Upper lobe of right lung (tissue), 1 donor: Measurements from ENCODE around the gene ACP3. TPM values are rescaled to one million over a fixed set of nuclear protein-coding genes. Genes with fewer than 3 reads are reported as not detected.
"Not testable (repeated sequence)": the region's sequence is repeated elsewhere in the genome, so short reads cannot be mapped to it uniquely, and the experiment has no call there.

Experiments used
- ATAC-seq: fragments of 200-7000 bp; cut with Tn5 transposase; one replicate; pipeline ENCODE4 v1.9.1; 2020; ENCODE audit warnings: mild to moderate bottlenecking, moderate library complexity
- DNase-seq: peaks from one replicate; pipeline ENCODE4 v3.0.0-alpha.2; 2020
- H3K27ac ChIP-seq: fragments of 200-600 bp; one replicate; pipeline ENCODE4 v1.8.0; 2022
- H3K27me3 ChIP-seq: fragments of 200-600 bp; one replicate; pipeline ENCODE4 v1.8.0; 2022; ENCODE audit warnings: mild to moderate bottlenecking
- H3K36me3 ChIP-seq: fragments of 200-600 bp; one replicate; pipeline ENCODE4 v1.8.0; 2022
- H3K4me1 ChIP-seq: fragments of 200-600 bp; one replicate; pipeline ENCODE4 v1.8.0; 2022
- H3K4me3 ChIP-seq: fragments of 200-600 bp; one replicate; pipeline ENCODE4 v1.8.0; 2022; ENCODE audit warnings: mild to moderate bottlenecking
- H3K9me3 ChIP-seq: fragments of 200-600 bp; one replicate; pipeline ENCODE4 v1.8.0; 2022
- CTCF ChIP-seq: fragments of 200-600 bp; IDR thresholded peaks from one replicate; pipeline ENCODE4 v1.8.0; 2022; ENCODE audit warnings: antibody characterized with exemption
- intact Hi-C: fragments of 100-400 bp; cut with DNase I; formaldehyde crosslinking; loops from one replicate; pipeline ENCODE4 v1.11.0; 2022
- total RNA-seq: library from RNA; stranded (reverse); fragmentation: NEBNext Ultra II Directional; extraction: Animal tissue kit (Norgen Biotek cat#: 25700); gene quantifications from one replicate; pipeline ENCODE4 v1.2.1, GENCODE V29; 2021
- donor health status: DM: no; HTN: yes; CAD: no; lungs with severe emphysema.

ACP3 gene
- total RNA-seq, 1 donor from 2014 or later, result 11.5 TPM

DNA sequence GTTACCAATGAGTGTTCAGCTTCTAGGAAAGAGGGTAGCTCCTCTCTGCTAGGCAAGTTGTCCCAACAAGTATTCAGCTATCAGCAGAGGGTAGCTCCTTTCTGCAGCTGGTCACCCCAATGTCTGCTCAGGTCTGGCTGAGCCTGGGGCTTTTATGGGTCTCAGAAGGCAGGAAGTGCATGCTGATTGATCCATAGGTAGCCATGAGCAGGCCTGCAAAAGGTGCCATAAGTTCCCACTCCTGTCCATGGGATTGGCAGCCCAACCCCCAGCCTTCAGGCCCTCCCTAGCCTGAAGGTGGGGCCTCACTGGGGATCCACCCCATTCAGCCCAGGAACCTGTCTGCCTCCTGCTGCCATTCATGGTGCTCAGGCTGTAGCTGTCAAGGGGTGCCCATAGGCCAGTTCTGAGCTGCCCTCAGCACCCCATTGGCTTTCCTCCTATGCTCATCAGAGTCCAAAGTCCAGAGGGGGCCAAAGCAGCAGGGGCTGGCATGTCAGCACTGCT is 65.5 kb downstream of the ACP3 start:
- Histone ChIP-seq H3K9me3 (no peaks in the 10 kb centered on the region), H3K27me3 (no peaks in the 10 kb centered on the region), H3K27ac (no peak overlapping the region), H3K4me3 (no peak overlapping the region), H3K36me3 (no peaks in the 10 kb centered on the region), H3K4me1 (no peaks in the 10 kb centered on the region)
- DNase-seq (no peak), ATAC-seq (no peak)
- intact Hi-C loops, result no loop called here
- TF ChIP-seq CTCF, result no peak

DNA sequence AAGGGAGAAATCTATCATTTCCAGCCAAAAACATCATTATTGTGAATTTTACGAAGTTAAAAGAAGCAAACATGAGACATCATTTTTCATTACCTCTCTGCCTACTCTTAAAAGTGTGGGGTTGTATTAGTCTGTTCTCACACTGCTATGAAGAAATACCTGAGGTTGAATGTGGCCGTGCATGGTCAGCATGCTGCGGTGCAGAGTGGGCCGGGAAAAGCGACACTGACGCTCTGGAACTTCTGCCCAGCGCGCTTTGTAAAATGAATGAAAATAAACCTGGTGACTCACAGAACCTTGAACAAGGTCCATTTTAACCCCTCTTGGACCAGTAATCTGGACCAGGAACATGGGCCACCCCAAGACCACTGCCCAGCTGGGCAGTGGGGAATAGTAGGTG is 69.1 kb downstream of the ACP3 start:
- intact Hi-C loops, result no loop called here
- no peak for DNase-seq
- Histone ChIP-seq H3K27me3 (no peaks in the 10 kb centered on the region), H3K4me3 (no peak overlapping the region), H3K9me3 (no peaks in the 10 kb centered on the region), H3K27ac (no peak overlapping the region), H3K36me3 (no peaks in the 10 kb centered on the region), H3K4me1 (no peaks in the 10 kb centered on the region)
- TF ChIP-seq CTCF, result no peak
- no peak for ATAC-seq

DNA sequence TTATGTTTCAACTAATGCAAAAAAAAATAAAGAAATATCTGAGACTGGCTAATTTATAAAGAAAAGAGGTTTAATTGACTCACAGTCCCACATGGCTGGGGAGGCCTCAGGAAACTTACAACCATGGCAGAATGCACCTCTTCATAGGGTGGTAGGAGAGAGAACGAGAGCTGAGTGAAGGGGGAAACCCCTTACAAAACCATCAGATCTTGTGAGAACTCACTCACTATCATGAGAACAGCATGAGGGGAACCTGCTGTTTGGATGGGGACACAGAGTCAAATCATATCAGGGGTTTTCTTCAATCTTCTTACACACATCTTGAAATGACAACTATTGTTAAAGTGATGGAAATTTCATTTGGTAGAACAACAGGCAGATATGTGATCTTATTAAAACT is 75.5 kb downstream of the ACP3 start:
- DNase-seq, H3K27ac ChIP-seq, H3K4me1 ChIP-seq, H3K9me3 ChIP-seq, H3K36me3 ChIP-seq, H3K4me3 ChIP-seq, H3K27me3 ChIP-seq, intact Hi-C loops, ATAC-seq: not testable (repeated sequence)

DNA sequence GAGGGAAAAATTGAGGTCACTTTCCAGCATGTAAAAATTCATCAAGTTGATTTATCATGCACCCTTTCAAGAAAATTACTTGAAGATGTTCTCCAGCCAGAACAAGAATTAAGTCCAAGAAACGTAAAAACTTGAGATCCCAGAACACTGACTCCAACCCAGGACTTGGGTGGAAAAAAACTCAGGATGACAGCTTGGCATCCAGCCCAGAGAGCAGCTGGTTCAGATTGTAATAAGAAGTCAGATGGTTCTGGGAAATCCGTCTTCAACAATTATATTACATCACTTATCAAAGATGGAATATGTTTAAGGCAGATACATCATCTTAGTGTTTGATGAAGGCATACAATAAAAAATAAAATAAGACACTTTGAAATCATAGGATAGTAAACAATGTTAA is 77.1 kb downstream of the ACP3 start:
- Histone ChIP-seq H3K4me1 (no peaks in the 10 kb centered on the region), H3K9me3 (no peaks in the 10 kb centered on the region), H3K36me3 (no peaks in the 10 kb centered on the region), H3K27ac (no peak overlapping the region), H3K4me3 (no peak overlapping the region), H3K27me3 (no peaks in the 10 kb centered on the region)
- intact Hi-C loops, result no loop called here
- no peak for TF ChIP-seq CTCF
- ATAC-seq (no peak), DNase-seq (no peak)

DNA sequence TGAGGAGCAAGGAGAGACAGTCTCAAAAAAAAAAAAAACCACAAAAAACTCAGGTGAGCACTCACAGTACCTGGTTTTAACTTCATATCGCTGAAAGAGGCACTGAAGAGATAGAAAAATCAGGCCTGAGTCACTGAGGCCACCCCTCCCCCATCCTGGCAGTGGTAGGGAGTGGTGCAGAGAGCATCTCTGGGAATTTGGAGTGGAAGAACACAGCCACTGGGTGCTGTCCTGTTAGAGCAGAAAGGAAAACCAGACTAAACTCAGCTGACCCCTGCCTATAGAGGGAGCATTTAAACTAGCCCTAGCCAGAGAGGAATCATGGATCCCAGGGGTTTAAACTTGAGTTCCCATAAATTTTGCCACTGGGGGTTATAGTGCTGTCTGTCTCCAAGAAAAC is 77.9 kb downstream of the ACP3 start:
- Histone ChIP-seq H3K36me3 (no peaks in the 10 kb centered on the region), H3K9me3 (no peaks in the 10 kb centered on the region), H3K4me1 (no peaks in the 10 kb centered on the region), H3K27ac (no peak overlapping the region), H3K4me3 (no peak overlapping the region), H3K27me3 (no peaks in the 10 kb centered on the region)
- no peak for ATAC-seq
- no peak for TF ChIP-seq CTCF
- intact Hi-C loops, result no loop called here
- DNase-seq, result no peak

- Histone ChIP-seq H3K36me3 (no peaks in the 10 kb centered on the region), H3K4me1 (no peaks in the 10 kb centered on the region), H3K27ac (no peak overlapping the region), H3K4me3 (no peak overlapping the region), H3K27me3 (no peaks in the 10 kb centered on the region), H3K9me3 (no peaks in the 10 kb centered on the region)
- ATAC-seq (no peak), DNase-seq (no peak)
- intact Hi-C loops, result no loop called here
- TF ChIP-seq CTCF, result no peak
Observed at GRCh38 chr3:132396255-132396654, 79.0 kb downstream of the ACP3 start.

GRCh38 chr3:132396776-132397175 is 79.6 kb downstream of the ACP3 start:
- intact Hi-C loops, DNase-seq, H3K9me3 ChIP-seq, H3K4me1 ChIP-seq, H3K27me3 ChIP-seq, H3K36me3 ChIP-seq, H3K27ac ChIP-seq, H3K4me3 ChIP-seq, ATAC-seq: not testable (repeated sequence)
